MM.1S (cell line): ENCODE results near the gene CNNM3.

Experiments used
- DNase-seq: peaks from one replicate; pipeline ENCODE4 v3.0.0-alpha.2; 2015
- H2AFZ ChIP-seq: fragments of 300-600 bp; sonication (generic); 2 replicates; pipeline ENCODE4 v1.6.0; 2016; ENCODE audit warnings: antibody characterized with exemption, low read length
- H3F3A ChIP-seq: fragments of 300-600 bp; sonication (generic); 2 replicates; pipeline ENCODE4 v1.6.1; 2016; ENCODE audit warnings: mild to moderate bottlenecking, antibody characterized with exemption, low read length, moderate library complexity, mixed read lengths; ENCODE audit not compliant: insufficient read depth
- H3K27ac ChIP-seq: fragments of 300-600 bp; sonication (generic); 2 replicates; pipeline ENCODE4 v1.5.1; 2016; ENCODE audit warnings: mild to moderate bottlenecking, low read length
- H3K27me3 ChIP-seq: fragments of 300-600 bp; sonication (generic); replicated peaks from 2 replicates; pipeline ENCODE4 v1.6.0; 2016; ENCODE audit warnings: low read length; ENCODE audit not compliant: insufficient read depth
- H3K36me3 ChIP-seq: fragments of 300-600 bp; sonication (generic); replicated peaks from 2 replicates; pipeline ENCODE4 v1.6.1; 2016; ENCODE audit warnings: mild to moderate bottlenecking, low read length, mixed read lengths; ENCODE audit not compliant: insufficient read depth
- H3K4me1 ChIP-seq: fragments of 300-600 bp; sonication (generic); 2 replicates; pipeline ENCODE4 v1.6.1; 2016; ENCODE audit warnings: low read length, mixed read lengths
- H3K4me2 ChIP-seq: fragments of 300-600 bp; sonication (generic); 2 replicates; pipeline ENCODE4 v1.6.0; 2016; ENCODE audit warnings: low read depth, low read length
- H3K4me3 ChIP-seq: fragments of 300-600 bp; sonication (generic); 2 replicates; pipeline ENCODE4 v1.5.1; 2016; ENCODE audit warnings: low read length, mixed read lengths
- H3K79me2 ChIP-seq: fragments of 300-600 bp; sonication (generic); 2 replicates; pipeline ENCODE4 v1.6.1; 2016; ENCODE audit warnings: mixed run types, low read length, mixed read lengths
- H3K9ac ChIP-seq: fragments of 300-600 bp; sonication (generic); 2 replicates; pipeline ENCODE4 v1.6.1; 2016; ENCODE audit warnings: low read length, mixed read lengths
- H3K9me2 ChIP-seq: fragments of 300-600 bp; sonication (generic); replicated peaks from 2 replicates; pipeline ENCODE4 v1.6.1; 2016; ENCODE audit warnings: mild to moderate bottlenecking, low read length, mixed read lengths; ENCODE audit not compliant: insufficient read depth
- H3K9me3 ChIP-seq: fragments of 300-600 bp; sonication (generic); replicated peaks from 2 replicates; pipeline ENCODE4 v1.6.1; 2016; ENCODE audit warnings: mild to moderate bottlenecking, low read length, mixed read lengths; ENCODE audit not compliant: insufficient read depth
- H4K20me1 ChIP-seq: fragments of 300-600 bp; sonication (generic); 2 replicates; pipeline ENCODE4 v1.6.1; 2016; ENCODE audit warnings: mild to moderate bottlenecking, low read length, moderate library complexity, mixed read lengths; ENCODE audit not compliant: insufficient read depth
- CTCF ChIP-seq: fragments of 300-600 bp; sonication (generic); IDR thresholded peaks from 2 replicates; pipeline ENCODE4 v1.5.1; 2016; ENCODE audit warnings: antibody characterized with exemption, low read length, mixed read lengths
- EZH2 ChIP-seq: fragments of 300-600 bp; sonication (generic); optimal IDR thresholded peaks from 2 replicates; pipeline ENCODE3; 2017; ENCODE audit warnings: low read depth, mild to moderate bottlenecking, antibody characterized with exemption, low read length, mixed read lengths
- EZH2phosphoT487 ChIP-seq: fragments of 300-600 bp; sonication (generic); IDR thresholded peaks from 2 replicates; pipeline ENCODE4 v1.6.1; 2018; ENCODE audit warnings: antibody characterized with exemption, low read length

CNNM3 gene

GRCh38 chr2:96831679-96832078, 15.6 kb downstream of the CNNM3 start:
- DNase-seq = no peak

GRCh38 chr2:96832408-96832753, 16.3 kb downstream of the CNNM3 start:
- Histone ChIP-seq H2AFZ (no peak overlapping the region), H3K36me3 (peaks cover 4% of the 10 kb centered on the region), H3K9me3 (no peaks in the 10 kb centered on the region), H3K9me2 (no peaks in the 10 kb centered on the region), H3K4me1 (no peaks in the 10 kb centered on the region), H3F3A (peaks cover 16% of the 10 kb centered on the region), H3K9ac (no peak overlapping the region), H4K20me1 (no peaks in the 10 kb centered on the region), H3K27me3 (no peaks in the 10 kb centered on the region), H3K79me2 (0 out of 2 replicates have a peak, but pooled peaks cover 9% of the 10 kb centered on the region), H3K4me2 (no peak overlapping the region), H3K4me3 (no peak overlapping the region), H3K27ac (no peak overlapping the region)
- TF ChIP-seq CTCF (no peak), EZH2 (no peak), EZH2phosphoT487 (no peak)
- no peak for DNase-seq

More at GRCh38 chr2:96831679-96832078, 15.6 kb downstream of the CNNM3 start:
- H4K20me1 ChIP-seq = no peaks in the 10 kb centered on the region
- no peak overlapping the region for H3K4me3 ChIP-seq
- no peaks in the 10 kb centered on the region for H3K9me3 ChIP-seq
- H3K9ac ChIP-seq = no peak overlapping the region
- H3K27me3 ChIP-seq = no peaks in the 10 kb centered on the region
- no peak overlapping the region for H3K4me2 ChIP-seq
- H3K36me3 ChIP-seq = peaks cover 4% of the 10 kb centered on the region
- H3K79me2 ChIP-seq = 0 out of 2 replicates have a peak, but pooled peaks cover 9% of the 10 kb centered on the region
- H3K4me1 ChIP-seq = no peaks in the 10 kb centered on the region
- no peak overlapping the region for H3K27ac ChIP-seq
- no peaks in the 10 kb centered on the region for H3K9me2 ChIP-seq
- H3F3A ChIP-seq = peaks cover 16% of the 10 kb centered on the region
- H2AFZ ChIP-seq = no peak overlapping the region
- TF ChIP-seq CTCF (no peak), EZH2 (no peak), EZH2phosphoT487 (no peak)

GRCh38 chr2:96832754-96833507, 16.9 kb downstream of the CNNM3 start:
- no peak for DNase-seq
- H3K4me3 ChIP-seq = no peak overlapping the region
- H3F3A ChIP-seq = peaks cover 16% of the 10 kb centered on the region
- no peaks in the 10 kb centered on the region for H3K27me3 ChIP-seq
- H3K9me2 ChIP-seq = no peaks in the 10 kb centered on the region
- no peaks in the 10 kb centered on the region for H3K4me1 ChIP-seq
- no peaks in the 10 kb centered on the region for H3K9me3 ChIP-seq
- TF ChIP-seq EZH2 = no peak
- TF ChIP-seq EZH2phosphoT487 = no peak
- TF ChIP-seq CTCF = no peak
- no peaks in the 10 kb centered on the region for H4K20me1 ChIP-seq
- H3K27ac ChIP-seq = no peak overlapping the region
- H2AFZ ChIP-seq = no peak overlapping the region
- 0 out of 2 replicates have a peak, but pooled peaks cover 3% of the 10 kb centered on the region for H3K79me2 ChIP-seq
- no peak overlapping the region for H3K9ac ChIP-seq
- H3K4me2 ChIP-seq = no peak overlapping the region
- H3K36me3 ChIP-seq = peaks cover 4% of the 10 kb centered on the region; the same call in 1 of the 2 replicates
